SK-N-SH (cell line): ENCODE data around the gene PTPRD. TPM values are rescaled to one million over a fixed set of nuclear protein-coding genes. Genes with fewer than 3 reads are reported as not detected.
"Not testable (repeated sequence)": the region's sequence is repeated elsewhere in the genome, so short reads cannot be mapped to it uniquely, and the experiment has no call there.

Source experiments
- CTCF ChIA-PET: fragments of 300-600, 350-600 bp; formaldehyde crosslinking; extraction: SDS; loops from one replicate; lab custom pipeline; 2021; lab: Yijun Ruan, JAX
- POLR2A ChIA-PET: fragments of 350-600 bp; sonication (Branson Sonifier 250); formaldehyde crosslinking; extraction: SDS; loops from one replicate; lab custom pipeline; 2020; ENCODE audit warnings: antibody characterized with exemption, inconsistent platforms; lab: Yijun Ruan, JAX
- DNase-seq: peaks from one replicate; pipeline ENCODE4 v3.0.0; 2012
- H2AFZ ChIP-seq: fragments of 200-600 bp; sonication (generic); 2 replicates; pipeline ENCODE4 v1.8.1; 2016; ENCODE audit warnings: antibody characterized with exemption, mild to moderate bottlenecking, low read depth
- H3F3A ChIP-seq: fragments of 200-600 bp; sonication (generic); replicated peaks from 2 replicates; pipeline ENCODE3; 2016; ENCODE audit warnings: antibody characterized with exemption, mild to moderate bottlenecking; ENCODE audit not compliant: insufficient read depth
- H3K27ac ChIP-seq, 2 experiments: fragments of 200-500 bp in 1 of 2; fragments of 200-600 bp in 1 of 2; sonication (Bioruptor generic) in 1 of 2; sonication (generic), shearing (Covaris generic) in 1 of 2; 2 replicates each; pipeline versions ENCODE4 v1.5.1 to v1.6.1; 2014 to 2016; ENCODE audit warnings: low read depth in 2 of 2, inconsistent platforms in 1 of 2, low read length in 1 of 2, mild to moderate bottlenecking in 1 of 2, mixed read lengths in 1 of 2
- H3K27me3 ChIP-seq: fragments of 200-600 bp; sonication (generic), shearing (Covaris generic); 2 replicates; pipeline ENCODE4 v1.6.1; 2016; ENCODE audit warnings: mixed run types; ENCODE audit not compliant: insufficient read depth
- H3K36me3 ChIP-seq, 2 experiments: fragments of 200-500 bp in 1 of 2; fragments of 200-600 bp in 1 of 2; sonication (Bioruptor generic) in 1 of 2; sonication (generic) in 1 of 2; replicated peaks in 1 of 2; 2 replicates each; pipeline versions ENCODE3 to v1.5.1; 2014 to 2016; ENCODE audit warnings: low read length in 1 of 2, mild to moderate bottlenecking in 1 of 2; ENCODE audit not compliant: insufficient read depth in 2 of 2, control insufficient read depth in 1 of 2
- H3K4me1 ChIP-seq, 2 experiments: fragments of 200-500 bp in 1 of 2; fragments of 200-600 bp in 1 of 2; sonication (Bioruptor generic) in 1 of 2; sonication (generic), shearing (Covaris generic) in 1 of 2; 2 replicates each; pipeline versions ENCODE4 v1.5.1 to v1.6.1; 2014 to 2016; ENCODE audit warnings: low read depth in 1 of 2, low read length in 1 of 2, mixed run types in 1 of 2; ENCODE audit not compliant: insufficient read depth in 2 of 2, control insufficient read depth in 1 of 2
- H3K4me2 ChIP-seq: fragments of 200-600 bp; sonication (generic), shearing (Covaris generic); 2 replicates; pipeline ENCODE4 v1.6.1; 2017; ENCODE audit warnings: mixed run types
- H3K4me3 ChIP-seq, 2 experiments: fragments of 200-500 bp in 1 of 2; fragments of 200-600 bp in 1 of 2; sonication (Bioruptor generic) in 1 of 2; sonication (generic), shearing (Covaris generic) in 1 of 2; 2 replicates each; pipeline versions ENCODE4 v1.5.1 to v1.8.1; 2014 to 2016; ENCODE audit warnings: low read depth in 2 of 2, inconsistent platforms in 1 of 2, low read length in 1 of 2, mild to moderate bottlenecking in 1 of 2, mixed read lengths in 1 of 2, moderate library complexity in 1 of 2
- H3K79me2 ChIP-seq: fragments of 200-600 bp; sonication (generic); 2 replicates; pipeline ENCODE4 v1.8.1; 2017; ENCODE audit warnings: mild to moderate bottlenecking; ENCODE audit not compliant: insufficient read depth
- H3K9ac ChIP-seq: fragments of 200-600 bp; sonication (generic); 2 replicates; pipeline ENCODE4 v1.6.1; 2017; ENCODE audit warnings: mixed run types
- H3K9me2 ChIP-seq: fragments of 200-600 bp; sonication (generic); 2 replicates; pipeline ENCODE4 v1.6.1; 2017; ENCODE audit warnings: mixed run types
- H3K9me3 ChIP-seq: fragments of 200-600 bp; sonication (generic); 2 replicates; pipeline ENCODE4 v1.6.1; 2017; ENCODE audit warnings: mixed run types, mild to moderate bottlenecking, moderate library complexity
- H4K20me1 ChIP-seq: fragments of 200-600 bp; sonication (generic); 2 replicates; pipeline ENCODE4 v1.6.1; 2017; ENCODE audit warnings: mild to moderate bottlenecking, mixed run types; ENCODE audit not compliant: insufficient read depth
- CHD2 ChIP-seq: fragments of 150-350 bp; IDR thresholded peaks from 2 replicates; pipeline ENCODE4 v1.6.1; 2018; ENCODE audit warnings: low read length; ENCODE audit not compliant: partially characterized antibody
- FOSL2 ChIP-seq: IDR thresholded peaks from 2 replicates; pipeline ENCODE4 v1.4.0; 2012; ENCODE audit warnings: low read depth, mild to moderate bottlenecking, moderate library complexity, borderline replicate concordance
- RFX5 ChIP-seq: IDR thresholded peaks from 2 replicates; pipeline ENCODE4 v1.6.1; 2012; ENCODE audit warnings: mild to moderate bottlenecking, improper control_type of control experiment, low read length
- TAF1 ChIP-seq: IDR thresholded peaks from 2 replicates; pipeline ENCODE4 v1.6.1; 2012; ENCODE audit warnings: low read depth, mild to moderate bottlenecking, low read length, moderate library complexity, borderline replicate concordance
- TCF12 ChIP-seq: IDR thresholded peaks from 2 replicates; pipeline ENCODE4 v1.4.0; 2012
- WGBS: methylation state at CpG from one replicate; pipeline ENCODE4 v1.1.6; 2017; ENCODE audit warnings: low lambda C conversion rate; 5-methylcytosine and 5-hydroxymethylcytosine counted together
- polyA plus RNA-seq, 3 experiments: library from polyadenylated mRNA; depleted of rRNA; stranded (reverse); fragments of >200 nt; gene quantifications; 2 replicates each; pipeline ENCODE4 v1.2.3, GENCODE V29; 2012
- TF ChIP-seq, protein P1 (sequence below): fragments of 200-600 bp; sonication (generic); IDR thresholded peaks from 2 replicates; pipeline ENCODE4 v1.6.1; 2017; ENCODE audit warnings: antibody characterized with exemption, mild to moderate bottlenecking, moderate library complexity

Gene PTPRD
- polyA plus RNA-seq, 1 of the 3 experiments (the other 2 are of a cell fraction), result 0.15 TPM

DNA sequence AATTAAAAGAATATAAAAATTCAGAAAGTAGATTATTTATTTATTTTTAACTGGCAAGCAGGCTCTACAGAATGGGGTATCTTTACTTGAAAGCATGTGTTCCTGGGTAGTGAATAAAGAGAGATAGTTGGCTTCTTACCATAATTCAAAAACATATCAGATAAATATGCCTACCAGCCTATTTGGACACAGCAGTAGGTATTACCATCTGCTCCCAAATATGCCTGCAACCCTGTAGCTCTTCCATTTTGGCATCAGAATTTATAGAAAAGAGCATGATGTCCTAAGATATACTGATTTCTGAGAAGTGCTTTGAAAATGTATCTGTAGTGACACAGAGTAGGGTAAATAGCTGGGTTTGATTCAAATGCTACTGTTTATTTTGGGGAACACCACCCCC is 1512.7 kb downstream of the PTPRD start:
- no peak overlapping the region for H2AFZ ChIP-seq
- no peak overlapping the region for H3K27ac ChIP-seq
- no peak overlapping the region for H3K4me2 ChIP-seq
- no peaks in the 10 kb centered on the region for H3K9me2 ChIP-seq
- no peak overlapping the region for H3K9ac ChIP-seq
- ChIA-PET CTCF (interaction anchor here (0.6 kb wide), 1 partner anchor 222 kb away, joined by 3 read pairs; no protein-coding TSS in a partner anchor), POLR2A (no interaction called here)
- no peaks in the 10 kb centered on the region for H3K27me3 ChIP-seq
- no peaks in the 10 kb centered on the region for H3K79me2 ChIP-seq
- H4K20me1 ChIP-seq, result no peaks in the 10 kb centered on the region
- H3K36me3 ChIP-seq, result no peaks in the 10 kb centered on the region
- no peak for TF ChIP-seq FOSL2
- TF ChIP-seq, protein P1, sequence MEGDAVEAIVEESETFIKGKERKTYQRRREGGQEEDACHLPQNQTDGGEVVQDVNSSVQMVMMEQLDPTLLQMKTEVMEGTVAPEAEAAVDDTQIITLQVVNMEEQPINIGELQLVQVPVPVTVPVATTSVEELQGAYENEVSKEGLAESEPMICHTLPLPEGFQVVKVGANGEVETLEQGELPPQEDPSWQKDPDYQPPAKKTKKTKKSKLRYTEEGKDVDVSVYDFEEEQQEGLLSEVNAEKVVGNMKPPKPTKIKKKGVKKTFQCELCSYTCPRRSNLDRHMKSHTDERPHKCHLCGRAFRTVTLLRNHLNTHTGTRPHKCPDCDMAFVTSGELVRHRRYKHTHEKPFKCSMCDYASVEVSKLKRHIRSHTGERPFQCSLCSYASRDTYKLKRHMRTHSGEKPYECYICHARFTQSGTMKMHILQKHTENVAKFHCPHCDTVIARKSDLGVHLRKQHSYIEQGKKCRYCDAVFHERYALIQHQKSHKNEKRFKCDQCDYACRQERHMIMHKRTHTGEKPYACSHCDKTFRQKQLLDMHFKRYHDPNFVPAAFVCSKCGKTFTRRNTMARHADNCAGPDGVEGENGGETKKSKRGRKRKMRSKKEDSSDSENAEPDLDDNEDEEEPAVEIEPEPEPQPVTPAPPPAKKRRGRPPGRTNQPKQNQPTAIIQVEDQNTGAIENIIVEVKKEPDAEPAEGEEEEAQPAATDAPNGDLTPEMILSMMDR, result no peak
- no peak for TF ChIP-seq RFX5
- TF ChIP-seq, all 33 proteins: peak for 0
- Histone ChIP-seq H3K9me3 (no peaks in the 10 kb centered on the region), H3K4me3 (no peak overlapping the region), H3F3A (no peaks in the 10 kb centered on the region), H3K4me1 (no peaks in the 10 kb centered on the region)
- DNase-seq, result no peak

DNA sequence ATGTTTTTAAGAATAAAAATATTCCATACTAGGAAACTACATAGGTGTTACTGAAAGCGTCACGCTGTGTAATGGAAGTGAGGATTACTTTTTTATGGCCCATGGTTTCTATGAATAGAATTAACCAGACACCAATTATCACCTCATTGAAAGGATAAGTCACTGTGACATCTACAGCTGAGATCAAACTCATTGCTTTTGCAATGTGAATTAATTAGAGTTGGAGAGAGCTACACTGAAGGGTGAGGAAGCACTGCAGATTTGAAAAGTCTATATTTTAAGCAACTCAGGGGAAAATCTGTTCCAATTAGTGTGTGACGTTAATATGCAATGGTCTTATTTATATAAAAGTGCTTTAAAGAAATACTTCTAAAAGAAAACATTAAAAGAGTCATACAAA is 1513.2 kb downstream of the PTPRD start:
- no peak for TF ChIP-seq RFX5
- no peak for TF ChIP-seq CHD2
- TF ChIP-seq TAF1, result no peak
- no peak for TF ChIP-seq TCF12
- Histone ChIP-seq H3K27ac (no peak overlapping the region), H3K4me3 (no peak overlapping the region), H3K27me3 (no peaks in the 10 kb centered on the region), H4K20me1 (no peaks in the 10 kb centered on the region), H3F3A (no peaks in the 10 kb centered on the region), H3K4me1 (no peaks in the 10 kb centered on the region), H3K9me3 (no peaks in the 10 kb centered on the region), H3K36me3 (no peaks in the 10 kb centered on the region), H3K79me2 (no peaks in the 10 kb centered on the region), H3K9me2 (no peaks in the 10 kb centered on the region), H2AFZ (no peak overlapping the region), H3K9ac (no peak overlapping the region), H3K4me2 (no peak overlapping the region)
- DNase-seq, result no peak
- ChIA-PET POLR2A (no interaction called here), CTCF (interaction anchor here (0.6 kb wide), 1 partner anchor 222 kb away, joined by 3 read pairs; no protein-coding TSS in a partner anchor)
- 53% methylated on average over 3 of the region's 3 CpGs for WGBS

DNA sequence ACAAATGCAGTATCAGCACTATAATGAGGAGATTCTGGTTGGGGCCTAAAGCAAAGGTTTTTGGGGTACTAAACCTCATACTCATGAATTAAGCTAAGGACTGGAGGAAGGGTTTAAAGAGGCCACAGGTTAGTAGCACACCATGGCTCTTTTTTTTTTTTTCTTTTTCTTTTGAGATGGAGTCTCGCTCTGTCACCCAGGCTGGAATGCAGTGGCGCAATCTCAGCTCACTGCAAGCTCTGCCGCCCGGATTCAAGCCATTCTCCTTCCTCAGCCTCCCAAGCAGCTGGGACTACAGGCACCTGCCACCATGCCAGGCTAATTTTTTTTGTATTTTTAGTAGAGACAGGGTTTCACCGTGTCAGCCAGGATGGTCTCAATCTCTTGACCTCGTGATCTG is 1515.5 kb downstream of the PTPRD start:
- H3K9ac ChIP-seq, POLR2A ChIA-PET, H3K9me2 ChIP-seq, H3K79me2 ChIP-seq, H3K4me2 ChIP-seq, H4K20me1 ChIP-seq, H3K9me3 ChIP-seq, DNase-seq, H3K27me3 ChIP-seq, H3K4me3 ChIP-seq, H2AFZ ChIP-seq, H3F3A ChIP-seq, H3K36me3 ChIP-seq, H3K27ac ChIP-seq, CTCF ChIA-PET, H3K4me1 ChIP-seq: not testable (repeated sequence)
- WGBS, result 48% methylated on average over 6 of the region's 6 CpGs
